Measurements from ENCODE around the gene NUP214. TPM values are rescaled to one million over a fixed set of nuclear protein-coding genes. Genes with fewer than 3 reads are reported as not detected.

Gene NUP214
- polyA plus RNA-seq, 1 experiment: 6.3 TPM

DNA sequence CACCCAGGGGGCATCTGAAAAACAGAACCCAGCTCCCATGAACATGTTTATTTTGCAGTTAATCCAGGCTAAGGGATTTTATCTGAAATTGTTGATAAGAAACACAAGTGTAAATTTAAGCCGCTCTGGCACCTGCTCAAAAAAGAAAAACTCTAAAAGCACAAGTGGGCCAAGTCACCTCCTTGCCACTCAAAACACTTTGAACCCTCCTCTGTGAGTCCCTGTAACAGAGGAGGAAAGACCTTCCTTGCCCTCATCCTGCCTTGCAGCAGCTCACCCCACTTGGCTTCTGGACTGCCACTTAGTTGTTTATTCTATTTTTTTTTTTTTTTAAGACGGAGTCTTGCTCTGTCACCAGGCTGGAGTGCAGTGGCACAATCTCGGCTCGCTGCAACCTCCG is 111.4 kb downstream of the NUP214 start:
- TF ChIP-seq, protein P1, sequence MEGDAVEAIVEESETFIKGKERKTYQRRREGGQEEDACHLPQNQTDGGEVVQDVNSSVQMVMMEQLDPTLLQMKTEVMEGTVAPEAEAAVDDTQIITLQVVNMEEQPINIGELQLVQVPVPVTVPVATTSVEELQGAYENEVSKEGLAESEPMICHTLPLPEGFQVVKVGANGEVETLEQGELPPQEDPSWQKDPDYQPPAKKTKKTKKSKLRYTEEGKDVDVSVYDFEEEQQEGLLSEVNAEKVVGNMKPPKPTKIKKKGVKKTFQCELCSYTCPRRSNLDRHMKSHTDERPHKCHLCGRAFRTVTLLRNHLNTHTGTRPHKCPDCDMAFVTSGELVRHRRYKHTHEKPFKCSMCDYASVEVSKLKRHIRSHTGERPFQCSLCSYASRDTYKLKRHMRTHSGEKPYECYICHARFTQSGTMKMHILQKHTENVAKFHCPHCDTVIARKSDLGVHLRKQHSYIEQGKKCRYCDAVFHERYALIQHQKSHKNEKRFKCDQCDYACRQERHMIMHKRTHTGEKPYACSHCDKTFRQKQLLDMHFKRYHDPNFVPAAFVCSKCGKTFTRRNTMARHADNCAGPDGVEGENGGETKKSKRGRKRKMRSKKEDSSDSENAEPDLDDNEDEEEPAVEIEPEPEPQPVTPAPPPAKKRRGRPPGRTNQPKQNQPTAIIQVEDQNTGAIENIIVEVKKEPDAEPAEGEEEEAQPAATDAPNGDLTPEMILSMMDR (IDR thresholded peaks at IDR 0.05; ENCODE audit: insufficient read depth, low read depth, low read length): no peak
- CTCF ChIA-PET: no interaction called here
- Histone ChIP-seq H3K36me3 (ENCODE audit: control insufficient read depth, insufficient read depth, low read length) (peaks cover 15% of the 10 kb centered on the region), H3K4me3 (ENCODE audit: low read depth, low read length) (no peak overlapping the region), H3K27me3 (ENCODE audit: control insufficient read depth, insufficient read depth, low read length) (no peaks in the 10 kb centered on the region)
- DNase-seq (ENCODE audit: low read depth): no peak
- POLR2A ChIA-PET: no interaction called here

- ChIA-PET POLR2A (interaction anchor here (0.6 kb wide), 1 partner anchor 20 kb away, joined by 3 read pairs; no protein-coding TSS in a partner anchor), CTCF (no interaction called here)
- peaks cover 14% of the 10 kb centered on the region for H3K36me3 ChIP-seq (ENCODE audit: control insufficient read depth, insufficient read depth, low read length)
- DNase-seq (ENCODE audit: low read depth): no peak
- TF ChIP-seq, protein P1 (IDR thresholded peaks at IDR 0.05; ENCODE audit: insufficient read depth, low read depth, low read length): no peak
- no peaks in the 10 kb centered on the region for H3K27me3 ChIP-seq (ENCODE audit: control insufficient read depth, insufficient read depth, low read length)
- H3K4me3 ChIP-seq (ENCODE audit: low read depth, low read length): no peak overlapping the region
These were observed 111.9 kb downstream of the NUP214 start for GRCh38 chr9:131237291-131237690.

DNA sequence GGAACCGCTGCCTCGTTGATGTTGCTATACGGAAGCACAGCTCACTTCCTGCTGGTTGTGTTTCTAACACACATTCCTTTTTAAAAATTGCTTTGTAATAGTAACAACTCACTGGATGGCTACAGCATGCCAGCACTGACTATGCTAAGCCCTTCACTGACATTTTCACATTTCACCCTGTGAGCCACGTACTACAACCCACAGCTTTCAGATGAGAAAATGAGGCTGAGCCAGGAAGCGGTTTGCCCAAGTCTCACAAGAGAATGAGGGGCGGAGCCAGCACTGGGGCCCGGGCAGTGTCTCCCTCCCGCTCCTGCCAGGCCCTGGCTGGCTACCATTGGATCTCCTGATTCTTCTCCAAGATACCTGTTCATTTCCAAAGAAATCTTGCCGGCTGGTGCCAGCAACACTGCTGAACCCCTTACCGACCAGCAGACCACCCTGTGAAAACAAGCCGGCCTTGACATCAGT is 112.6 kb downstream of the NUP214 start:
- DNase-seq (ENCODE audit: low read depth): no peak
- CTCF ChIA-PET: interaction anchor here (1.1 kb wide), 1 partner anchor 12 kb away, joined by 3 read pairs; no protein-coding TSS in a partner anchor
- POLR2A ChIA-PET: interaction anchor here (0.6 kb wide), 1 partner anchor 20 kb away, joined by 3 read pairs; no protein-coding TSS in a partner anchor
- Histone ChIP-seq H3K36me3 (ENCODE audit: control insufficient read depth, insufficient read depth, low read length) (peaks cover 14% of the 10 kb centered on the region), H3K27me3 (ENCODE audit: control insufficient read depth, insufficient read depth, low read length) (no peaks in the 10 kb centered on the region), H3K4me3 (ENCODE audit: low read depth, low read length) (no peak overlapping the region)
- TF ChIP-seq, protein P1 (IDR thresholded peaks at IDR 0.05; ENCODE audit: insufficient read depth, low read depth, low read length): no peak

- Histone ChIP-seq H3K36me3 (ENCODE audit: control insufficient read depth, insufficient read depth, low read length) (peaks cover 10% of the 10 kb centered on the region), H3K27me3 (ENCODE audit: control insufficient read depth, insufficient read depth, low read length) (no peaks in the 10 kb centered on the region), H3K4me3 (ENCODE audit: low read depth, low read length) (no peak overlapping the region)
- POLR2A ChIA-PET: no interaction called here
- TF ChIP-seq, protein P1 (IDR thresholded peaks at IDR 0.05; ENCODE audit: insufficient read depth, low read depth, low read length): no peak
- DNase-seq (ENCODE audit: low read depth): no peak
- CTCF ChIA-PET: interaction anchor here (1.1 kb wide), 1 partner anchor 12 kb away, joined by 3 read pairs; no protein-coding TSS in a partner anchor
These were observed 113.1 kb downstream of the NUP214 start for GRCh38 chr9:131238402-131239021.

- ChIA-PET POLR2A (no interaction called here), CTCF (interaction anchor here (1.1 to 1.2 kb wide), 2 partner anchors 11 to 97 kb away, joined by 3 read pairs; no protein-coding TSS in a partner anchor)
- Histone ChIP-seq H3K36me3 (ENCODE audit: control insufficient read depth, insufficient read depth, low read length) (peaks cover 5% of the 10 kb centered on the region), H3K4me3 (ENCODE audit: low read depth, low read length) (no peak overlapping the region), H3K27me3 (ENCODE audit: control insufficient read depth, insufficient read depth, low read length) (no peaks in the 10 kb centered on the region)
- no peak for DNase-seq (ENCODE audit: low read depth)
- TF ChIP-seq, protein P1 (IDR thresholded peaks at IDR 0.05; ENCODE audit: insufficient read depth, low read depth, low read length): no peak
These were observed 114.0 kb downstream of the NUP214 start for GRCh38 chr9:131239161-131239975.

All from BJ (cell line).